ENCODE results near the gene DOCK2.

DNA sequence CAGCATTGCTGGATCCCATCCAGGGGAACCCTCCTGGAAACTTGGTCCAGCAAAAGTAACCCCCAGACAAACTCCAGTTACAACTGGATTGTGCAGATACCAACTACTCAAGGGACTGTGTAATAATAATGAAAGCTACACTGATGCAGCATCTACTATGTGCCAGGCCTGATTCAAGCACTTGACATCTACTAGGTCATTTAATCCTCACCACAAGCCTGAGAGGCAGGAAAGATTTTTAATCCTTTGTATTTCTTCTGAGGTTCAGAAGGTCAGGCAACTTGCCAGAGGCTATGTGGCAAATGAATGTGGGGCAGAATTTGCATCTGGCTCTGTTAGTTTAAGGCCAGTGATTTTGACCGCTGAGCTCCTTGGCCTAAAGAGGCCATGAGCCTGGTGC is 439.1 kb downstream of the DOCK2 start:
- TF ChIP-seq, protein P1, sequence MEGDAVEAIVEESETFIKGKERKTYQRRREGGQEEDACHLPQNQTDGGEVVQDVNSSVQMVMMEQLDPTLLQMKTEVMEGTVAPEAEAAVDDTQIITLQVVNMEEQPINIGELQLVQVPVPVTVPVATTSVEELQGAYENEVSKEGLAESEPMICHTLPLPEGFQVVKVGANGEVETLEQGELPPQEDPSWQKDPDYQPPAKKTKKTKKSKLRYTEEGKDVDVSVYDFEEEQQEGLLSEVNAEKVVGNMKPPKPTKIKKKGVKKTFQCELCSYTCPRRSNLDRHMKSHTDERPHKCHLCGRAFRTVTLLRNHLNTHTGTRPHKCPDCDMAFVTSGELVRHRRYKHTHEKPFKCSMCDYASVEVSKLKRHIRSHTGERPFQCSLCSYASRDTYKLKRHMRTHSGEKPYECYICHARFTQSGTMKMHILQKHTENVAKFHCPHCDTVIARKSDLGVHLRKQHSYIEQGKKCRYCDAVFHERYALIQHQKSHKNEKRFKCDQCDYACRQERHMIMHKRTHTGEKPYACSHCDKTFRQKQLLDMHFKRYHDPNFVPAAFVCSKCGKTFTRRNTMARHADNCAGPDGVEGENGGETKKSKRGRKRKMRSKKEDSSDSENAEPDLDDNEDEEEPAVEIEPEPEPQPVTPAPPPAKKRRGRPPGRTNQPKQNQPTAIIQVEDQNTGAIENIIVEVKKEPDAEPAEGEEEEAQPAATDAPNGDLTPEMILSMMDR (IDR thresholded peaks at IDR 0.05) = no peak
- TF ChIP-seq ZNF416 (CRISPR knock-in tag; IDR thresholded peaks at IDR 0.05) (no peak), USF1 (CRISPR knock-in tag; IDR thresholded peaks at IDR 0.05) (no peak), OVOL2 (CRISPR knock-in tag; IDR thresholded peaks at IDR 0.05; ENCODE audit: borderline replicate concordance) (no peak)

All from WTC11 (cell line).